ENCODE results near the gene WNT1.

WNT1 gene

DNA sequence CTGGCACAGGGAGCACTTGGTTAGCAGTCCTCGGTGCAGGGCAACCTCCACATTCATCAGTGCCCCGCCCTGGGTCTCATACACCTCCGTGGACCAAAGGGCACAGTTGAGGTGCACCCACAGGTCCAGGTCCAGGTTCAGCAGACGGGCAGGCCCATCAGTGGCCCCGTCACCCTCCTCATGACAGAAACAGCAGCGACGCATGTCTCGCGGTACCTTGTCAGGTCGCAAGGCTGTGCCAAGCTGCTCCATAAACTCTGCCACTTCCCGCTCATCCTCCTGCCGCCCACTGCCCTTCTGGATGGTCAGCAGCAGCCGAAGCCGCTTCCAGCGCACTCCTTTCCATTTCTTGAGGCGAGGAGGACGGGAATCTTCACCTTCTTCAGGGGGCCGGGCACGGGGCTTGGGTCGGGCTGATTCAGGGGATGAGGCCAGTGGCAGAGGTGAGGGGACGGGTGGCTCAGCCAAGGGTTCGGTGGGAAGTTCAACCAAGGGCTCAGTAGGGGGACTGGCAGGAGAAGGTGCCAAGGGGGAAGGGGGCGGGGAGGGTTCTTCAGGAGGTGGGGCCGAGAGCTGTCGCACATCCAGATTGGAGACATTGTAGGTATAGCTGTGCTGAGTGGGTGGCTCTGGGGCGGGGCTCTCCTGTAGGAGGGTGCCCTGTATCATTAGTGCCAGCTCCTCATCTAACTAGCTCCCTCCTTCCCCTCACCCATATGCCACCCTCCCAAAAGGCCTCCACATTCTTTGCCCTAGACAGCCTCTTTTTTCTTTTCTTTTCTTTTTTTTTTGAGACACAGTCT, 48.8 kb downstream of the WNT1 start:
- DNase-seq (ENCODE audit: low read depth in 1 of 2, low spot score in 1 of 2) = no peak

- no peak for DNase-seq (ENCODE audit: low read depth in 1 of 2, low spot score in 1 of 2)
Observed at GRCh38 chr12:49027846-49028555, 49.9 kb downstream of the WNT1 start.

- no peak for DNase-seq (ENCODE audit: low read depth in 1 of 2, low spot score in 1 of 2)
Observed at GRCh38 chr12:49028666-49029275, 50.6 kb downstream of the WNT1 start.

DNA sequence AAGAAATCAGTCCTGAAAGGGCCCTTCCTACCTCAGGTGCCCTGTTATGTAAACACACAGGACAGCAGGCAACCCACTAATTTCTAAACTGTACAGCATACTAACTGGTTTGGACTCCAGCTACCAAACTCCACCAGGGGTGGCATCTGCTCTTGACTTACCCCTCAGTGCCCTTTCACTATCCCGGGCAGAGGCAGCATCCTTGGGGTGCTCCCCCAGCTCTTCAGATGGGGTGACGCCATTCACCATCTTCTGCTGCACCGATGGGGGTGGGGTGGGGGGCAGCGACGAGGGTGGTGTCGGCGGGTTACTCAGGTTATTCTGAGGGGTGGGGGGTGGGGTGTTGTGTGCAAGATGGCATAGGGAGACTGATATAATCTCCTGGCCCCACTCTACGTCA, 52.0 kb downstream of the WNT1 start:
- no peak for DNase-seq (ENCODE audit: low read depth in 1 of 2, low spot score in 1 of 2)

DNA sequence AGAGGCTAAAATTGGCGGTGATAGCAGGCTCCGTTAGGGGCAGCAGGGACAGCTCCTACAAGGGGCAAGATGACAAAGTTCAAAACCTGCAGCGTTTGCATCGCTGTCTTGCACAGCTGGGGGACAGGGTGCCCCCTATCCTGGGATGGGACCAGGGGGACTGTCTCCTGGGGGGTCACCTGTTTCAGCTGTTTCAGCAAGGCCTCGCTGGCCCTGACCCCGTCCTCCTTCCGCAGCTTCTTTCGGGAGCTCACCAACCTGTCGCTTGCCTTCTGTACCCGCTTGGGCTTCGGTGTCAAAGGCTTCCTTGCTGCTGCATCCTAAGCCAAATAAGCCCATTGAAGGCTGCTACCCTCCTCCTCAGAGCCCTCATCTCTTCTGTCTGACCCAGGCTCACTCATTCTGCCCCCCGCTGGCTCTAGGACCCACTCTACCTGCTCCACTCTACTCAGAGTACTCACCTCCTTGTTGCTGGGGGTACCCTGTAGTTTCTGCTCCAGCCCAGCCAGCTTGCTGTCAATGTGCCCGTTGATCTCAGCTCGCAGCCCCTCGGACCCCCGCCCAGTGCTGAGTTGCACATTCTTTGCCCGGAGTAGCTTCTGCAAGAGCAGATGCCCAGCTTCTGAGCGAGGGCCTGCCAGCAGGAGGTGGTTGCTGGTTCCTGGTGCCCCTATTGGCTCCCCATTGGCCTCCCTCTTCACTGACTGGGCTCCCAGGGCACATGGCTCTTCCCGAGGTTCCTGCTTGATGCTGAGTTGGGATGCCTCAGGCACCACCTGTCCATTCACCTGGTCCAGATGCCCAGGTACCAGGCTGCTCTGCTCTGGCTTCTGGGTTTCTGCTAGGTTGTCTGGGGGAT, 52.8 kb downstream of the WNT1 start:
- DNase-seq (ENCODE audit: low read depth in 1 of 2, low spot score in 1 of 2) = no peak

DNA sequence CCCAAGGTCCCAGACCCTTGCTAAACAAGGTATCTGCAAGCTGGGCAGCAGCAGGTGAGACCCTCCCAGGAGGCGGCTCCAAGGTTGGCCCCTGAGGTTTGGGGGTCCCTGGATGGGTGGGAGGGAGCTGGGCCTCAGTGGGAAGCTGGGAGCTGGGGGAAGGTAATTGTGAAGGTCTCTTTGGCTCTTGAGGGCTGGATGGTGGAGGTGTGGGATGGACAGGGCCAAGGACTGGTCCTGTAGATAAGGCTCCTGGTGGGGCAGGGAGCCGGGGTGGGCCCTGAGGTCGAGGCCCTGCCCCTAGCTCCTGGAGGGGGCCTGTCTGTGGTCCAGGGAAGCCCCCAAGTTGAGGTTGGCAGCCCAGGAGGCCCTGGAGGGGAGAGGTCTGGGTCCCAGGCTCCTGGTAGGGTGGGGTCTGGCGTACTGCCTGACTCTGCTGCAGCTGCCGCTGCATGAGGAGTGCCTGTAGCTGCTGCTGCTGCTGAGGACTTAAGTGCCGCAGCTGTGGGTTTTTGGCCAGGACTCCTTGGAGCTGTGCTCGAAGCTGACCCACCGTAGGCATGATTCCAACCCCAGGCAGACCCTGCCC, 53.5 kb downstream of the WNT1 start:
- no peak for DNase-seq (ENCODE audit: low read depth in 1 of 2, low spot score in 1 of 2)
